ENCODE data around the gene ABCC10.
"Not testable (repeated sequence)": the region's sequence is repeated elsewhere in the genome, so short reads cannot be mapped to it uniquely, and the experiment has no call there.

Gene ABCC10, protein sequence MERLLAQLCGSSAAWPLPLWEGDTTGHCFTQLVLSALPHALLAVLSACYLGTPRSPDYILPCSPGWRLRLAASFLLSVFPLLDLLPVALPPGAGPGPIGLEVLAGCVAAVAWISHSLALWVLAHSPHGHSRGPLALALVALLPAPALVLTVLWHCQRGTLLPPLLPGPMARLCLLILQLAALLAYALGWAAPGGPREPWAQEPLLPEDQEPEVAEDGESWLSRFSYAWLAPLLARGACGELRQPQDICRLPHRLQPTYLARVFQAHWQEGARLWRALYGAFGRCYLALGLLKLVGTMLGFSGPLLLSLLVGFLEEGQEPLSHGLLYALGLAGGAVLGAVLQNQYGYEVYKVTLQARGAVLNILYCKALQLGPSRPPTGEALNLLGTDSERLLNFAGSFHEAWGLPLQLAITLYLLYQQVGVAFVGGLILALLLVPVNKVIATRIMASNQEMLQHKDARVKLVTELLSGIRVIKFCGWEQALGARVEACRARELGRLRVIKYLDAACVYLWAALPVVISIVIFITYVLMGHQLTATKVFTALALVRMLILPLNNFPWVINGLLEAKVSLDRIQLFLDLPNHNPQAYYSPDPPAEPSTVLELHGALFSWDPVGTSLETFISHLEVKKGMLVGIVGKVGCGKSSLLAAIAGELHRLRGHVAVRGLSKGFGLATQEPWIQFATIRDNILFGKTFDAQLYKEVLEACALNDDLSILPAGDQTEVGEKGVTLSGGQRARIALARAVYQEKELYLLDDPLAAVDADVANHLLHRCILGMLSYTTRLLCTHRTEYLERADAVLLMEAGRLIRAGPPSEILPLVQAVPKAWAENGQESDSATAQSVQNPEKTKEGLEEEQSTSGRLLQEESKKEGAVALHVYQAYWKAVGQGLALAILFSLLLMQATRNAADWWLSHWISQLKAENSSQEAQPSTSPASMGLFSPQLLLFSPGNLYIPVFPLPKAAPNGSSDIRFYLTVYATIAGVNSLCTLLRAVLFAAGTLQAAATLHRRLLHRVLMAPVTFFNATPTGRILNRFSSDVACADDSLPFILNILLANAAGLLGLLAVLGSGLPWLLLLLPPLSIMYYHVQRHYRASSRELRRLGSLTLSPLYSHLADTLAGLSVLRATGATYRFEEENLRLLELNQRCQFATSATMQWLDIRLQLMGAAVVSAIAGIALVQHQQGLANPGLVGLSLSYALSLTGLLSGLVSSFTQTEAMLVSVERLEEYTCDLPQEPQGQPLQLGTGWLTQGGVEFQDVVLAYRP (N-terminal part only)

GRCh38 chr6:43427406-43428111 lies at the start of gene ABCC10:
TSS of gene ABCC10 (plus strand) at chr6:43427541. CDS start at chr6:43427979, 438 bp downstream.
- peak; percentile 97 for DNase-seq

GRCh38 chr6:43377710-43378229 lies 49.6 kb upstream of the ABCC10 start:
- no peak for DNase-seq

DNA sequence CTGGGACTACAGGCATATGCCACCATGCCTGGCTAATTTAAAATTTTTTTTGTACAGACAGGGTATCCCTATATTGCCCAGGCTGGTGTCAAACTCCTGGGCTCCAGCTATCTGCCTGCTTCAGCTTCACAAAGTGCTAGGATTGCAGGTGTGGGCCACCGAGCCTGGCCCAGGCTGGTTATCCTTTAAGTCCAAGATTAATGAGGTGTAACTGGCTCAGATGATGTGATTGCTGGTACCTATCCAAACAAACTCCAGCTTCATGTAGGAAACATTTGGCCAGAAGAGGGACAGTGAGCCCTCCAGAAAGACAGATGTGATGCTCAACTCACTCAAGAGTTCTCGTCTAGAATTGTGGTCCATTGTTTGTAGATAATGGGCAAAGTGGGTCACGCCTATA lies 48.7 kb upstream of the ABCC10 start:
- no peak for DNase-seq

- DNase-seq = not testable (repeated sequence)
Observed at GRCh38 chr6:43380858-43381257, 46.5 kb upstream of the ABCC10 start.

GRCh38 chr6:43383021-43383667 lies 44.2 kb upstream of the ABCC10 start:
- DNase-seq = no peak

DNA sequence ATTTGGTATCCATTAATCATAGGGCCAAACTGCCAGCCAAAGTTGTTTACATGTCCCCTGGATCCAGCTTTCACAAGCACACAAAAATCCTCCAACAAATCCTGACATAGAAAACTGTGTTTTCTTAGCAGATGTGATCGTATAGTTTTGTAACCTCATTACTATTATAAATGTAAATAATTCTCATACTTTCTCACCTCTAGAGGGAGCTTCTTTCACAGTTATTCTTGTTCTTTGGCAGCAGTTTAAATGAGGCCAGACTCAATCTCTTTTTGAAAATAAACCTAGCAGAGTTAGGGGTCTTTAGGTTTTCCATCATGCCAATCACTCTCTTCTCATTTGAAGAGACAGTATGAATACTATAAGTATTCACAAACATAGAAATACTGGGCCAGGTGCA lies 40.8 kb upstream of the ABCC10 start:
- DNase-seq = no peak

DNA sequence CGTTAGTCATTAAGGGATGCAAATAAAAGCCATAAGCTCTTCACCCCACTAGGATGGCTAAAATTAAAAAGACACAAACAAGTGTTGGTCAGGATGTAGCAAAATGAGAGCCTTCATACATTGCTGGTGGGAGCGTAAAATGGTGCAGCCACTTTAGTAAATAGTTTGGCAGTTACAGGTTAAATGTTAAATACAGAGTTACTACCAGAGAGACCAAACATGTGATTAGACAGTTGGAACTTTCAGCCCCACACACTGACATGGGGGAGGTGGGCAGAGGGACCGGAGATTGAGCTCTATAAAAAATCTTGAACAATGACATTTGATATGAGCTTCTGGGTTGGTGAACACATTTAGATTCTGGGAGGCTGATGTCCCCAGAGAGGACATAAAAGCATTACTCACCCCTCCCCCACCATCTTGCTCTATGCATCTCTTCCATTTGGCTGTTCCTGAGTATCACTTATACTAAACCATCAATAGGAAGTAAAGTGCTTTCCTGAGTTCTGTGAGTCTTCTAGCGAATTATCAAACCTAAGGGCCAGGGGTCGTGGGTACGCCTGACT lies 37.5 kb upstream of the ABCC10 start:
- peak; percentile 45 for DNase-seq

DNA sequence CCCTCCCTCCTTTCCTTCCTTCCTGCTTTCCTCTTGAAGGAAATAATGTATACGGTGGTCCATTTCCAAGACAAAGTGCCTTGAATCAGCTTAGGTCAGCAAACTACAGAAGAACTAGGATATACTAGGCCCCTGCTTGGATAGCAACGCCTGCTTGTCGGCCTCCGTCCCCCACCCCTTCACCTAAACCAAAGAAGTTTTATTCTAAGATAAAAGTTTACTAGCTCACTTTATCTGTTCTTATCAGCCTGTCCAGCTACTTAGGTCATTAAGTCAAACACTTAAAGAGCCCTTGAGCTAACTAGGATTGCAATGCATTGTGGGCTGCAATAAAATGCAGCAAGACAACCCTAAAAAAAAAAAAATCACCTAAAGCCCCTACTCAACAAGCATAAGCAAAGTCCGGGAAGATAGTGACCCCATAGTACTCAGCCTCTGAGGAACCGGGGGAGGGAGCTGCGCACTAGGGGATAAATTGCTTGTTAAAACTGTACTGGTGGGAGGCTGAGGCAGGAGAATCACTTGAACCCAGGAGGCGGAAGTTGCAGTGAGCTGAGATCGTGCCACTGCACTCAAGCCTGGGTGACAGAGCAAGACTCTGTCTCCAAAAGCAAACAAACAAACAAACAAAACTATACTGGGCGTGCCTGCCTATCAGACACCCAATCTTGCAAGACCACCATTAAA lies 36.4 kb upstream of the ABCC10 start:
- DNase-seq = not testable (repeated sequence)

DNA sequence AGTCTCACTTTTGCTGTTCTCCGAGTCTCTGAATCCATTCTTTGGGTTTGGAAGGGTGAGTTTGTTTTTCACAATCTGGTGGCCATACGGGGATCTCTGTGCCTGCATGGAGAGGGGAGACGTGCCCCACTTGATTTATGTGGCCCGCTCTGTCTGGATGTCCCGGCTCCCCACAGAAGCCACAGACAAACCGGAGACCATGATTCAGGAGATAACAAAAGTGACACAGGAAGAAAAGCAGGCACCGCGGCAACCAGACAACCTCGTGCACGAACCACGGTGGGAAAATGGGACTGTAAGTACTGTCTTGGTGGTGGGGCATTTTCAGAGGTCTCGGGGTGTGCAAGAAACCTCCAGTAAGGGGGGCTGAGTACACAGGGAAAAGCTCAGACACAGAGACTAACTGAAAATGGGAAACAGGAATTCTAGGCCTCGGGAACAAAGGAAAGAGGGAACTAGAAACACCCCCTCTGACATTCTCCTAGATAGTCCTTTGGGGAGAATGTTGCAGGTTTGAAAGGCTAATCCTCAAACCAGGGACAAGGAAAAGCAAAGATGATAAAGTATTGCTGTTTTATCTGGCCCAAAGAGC lies 35.8 kb upstream of the ABCC10 start:
- DNase-seq = no peak

- not testable (repeated sequence) for DNase-seq
Observed at GRCh38 chr6:43393133-43393532, 34.2 kb upstream of the ABCC10 start.

DNA sequence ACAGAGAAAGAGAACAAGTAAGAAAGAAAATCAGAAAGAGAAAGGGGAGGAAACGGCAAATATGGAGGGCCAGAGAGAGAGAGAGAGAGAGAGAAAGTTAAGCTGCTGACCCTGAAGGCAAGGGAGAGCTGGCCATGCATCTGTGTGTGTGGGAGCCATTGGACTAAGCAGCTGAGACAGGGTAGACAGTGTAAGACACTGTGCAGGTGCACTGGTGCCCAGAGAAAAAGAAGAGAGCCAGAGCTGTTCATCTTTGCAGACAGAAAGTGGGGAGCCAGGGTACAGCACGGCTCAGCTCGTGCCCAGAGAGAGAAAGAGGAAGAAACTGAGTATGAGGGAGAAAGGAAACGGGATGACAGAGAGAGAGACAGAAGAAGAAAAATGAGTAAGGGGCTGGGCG lies 33.7 kb upstream of the ABCC10 start:
- DNase-seq = no peak

GRCh38 chr6:43394982-43395381 lies 32.4 kb upstream of the ABCC10 start:
- DNase-seq = no peak

- no peak for DNase-seq
Observed at GRCh38 chr6:43395776-43396175, 31.6 kb upstream of the ABCC10 start.

- DNase-seq = no peak
Observed at GRCh38 chr6:43396408-43397149, 30.8 kb upstream of the ABCC10 start.

GRCh38 chr6:43399932-43400487 lies 27.3 kb upstream of the ABCC10 start:
- no peak for DNase-seq

- DNase-seq = no peak
Observed at GRCh38 chr6:43401730-43402129, 25.6 kb upstream of the ABCC10 start.

DNA sequence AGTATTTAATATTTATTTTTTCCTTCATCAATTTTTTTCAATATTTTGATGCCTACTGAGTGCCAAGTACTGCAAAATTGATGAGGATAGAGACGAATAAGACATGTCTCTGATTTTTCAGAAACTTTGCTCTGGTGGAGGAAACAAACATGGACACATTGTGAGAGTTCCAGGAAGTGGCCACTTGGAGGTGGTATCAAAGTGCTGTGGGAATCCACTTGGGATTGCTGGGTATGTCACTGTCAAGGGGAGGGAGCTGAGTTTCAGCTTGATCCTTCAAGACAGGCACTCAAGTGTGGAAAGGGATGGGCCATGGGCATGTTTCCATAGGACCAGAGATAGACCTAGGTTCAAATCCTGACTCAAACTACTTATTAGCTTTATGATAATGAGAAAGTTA lies 24.5 kb upstream of the ABCC10 start:
- DNase-seq = no peak

DNA sequence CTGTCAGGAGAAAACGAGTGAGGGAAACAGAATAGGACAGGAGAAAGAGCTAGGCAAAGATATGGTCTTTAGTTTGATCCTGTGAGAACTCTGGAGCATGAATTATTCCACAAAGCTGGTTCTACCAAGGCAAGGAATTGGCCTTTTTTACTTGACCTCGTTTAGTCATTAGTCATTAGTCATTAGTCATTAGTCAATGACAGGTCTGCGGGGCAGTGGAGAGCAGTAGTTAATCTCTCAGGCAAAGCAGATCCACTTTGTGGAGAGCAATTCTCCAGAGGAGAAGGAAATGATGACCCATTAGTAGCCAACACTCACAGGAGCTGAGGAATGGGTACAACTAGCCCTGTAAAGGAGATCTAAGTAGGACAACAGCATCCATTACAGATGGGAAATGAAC lies 22.0 kb upstream of the ABCC10 start:
- DNase-seq = no peak

GRCh38 chr6:43407296-43407695 lies 20.0 kb upstream of the ABCC10 start:
- DNase-seq = no peak
